Ishikawa (cell line): Measurements from ENCODE around the gene CELA3B.

Source experiments
- CEBPB ChIP-seq: IDR thresholded peaks from 2 replicates; pipeline ENCODE4 v1.6.1; 2012
- CREB1 ChIP-seq: IDR thresholded peaks from 2 replicates; pipeline ENCODE4 v1.6.1; 2012; ENCODE audit warnings: low read depth
- EGR1 ChIP-seq: IDR thresholded peaks from 2 replicates; pipeline ENCODE4 v1.6.1; 2012
- EP300 ChIP-seq: IDR thresholded peaks from 2 replicates; pipeline ENCODE4 v1.6.1; 2012; ENCODE audit warnings: borderline replicate concordance
- FOXM1 ChIP-seq: IDR thresholded peaks from 2 replicates; pipeline ENCODE4 v1.6.1; 2012; ENCODE audit warnings: low read depth, borderline replicate concordance
- MAX ChIP-seq: IDR thresholded peaks from 2 replicates; pipeline ENCODE4 v1.6.1; 2012
- NFIC ChIP-seq: IDR thresholded peaks from 2 replicates; pipeline ENCODE4 v1.6.1; 2012
- RAD21 ChIP-seq: IDR thresholded peaks from 2 replicates; pipeline ENCODE4 v1.6.1; 2012; ENCODE audit warnings: low read depth
- REST ChIP-seq: IDR thresholded peaks from 2 replicates; pipeline ENCODE4 v1.6.1; 2012; ENCODE audit warnings: low read depth, mild to moderate bottlenecking
- TAF1 ChIP-seq: IDR thresholded peaks from 2 replicates; pipeline ENCODE4 v1.6.1; 2012; ENCODE audit warnings: low read depth, mild to moderate bottlenecking
- TCF12 ChIP-seq: IDR thresholded peaks from 2 replicates; pipeline ENCODE4 v1.6.1; 2012; ENCODE audit warnings: low read depth
- TEAD4 ChIP-seq: IDR thresholded peaks from 2 replicates; pipeline ENCODE4 v1.6.1; 2012
- USF1 ChIP-seq: IDR thresholded peaks from 2 replicates; pipeline ENCODE4 v1.6.1; 2012
- YY1 ChIP-seq: IDR thresholded peaks from 2 replicates; pipeline ENCODE4 v1.6.1; 2012; ENCODE audit warnings: low read depth
- ZBTB7A ChIP-seq: IDR thresholded peaks from 2 replicates; pipeline ENCODE4 v1.6.1; 2012; ENCODE audit warnings: low read depth

Gene CELA3B

GRCh38 chr1:22021061-22021460, 44.2 kb downstream of the CELA3B start:
- TF ChIP-seq EGR1, result no peak
- no peak for TF ChIP-seq TCF12
- TF ChIP-seq YY1, result no peak
- TF ChIP-seq USF1, result no peak
- TF ChIP-seq RAD21, result no peak
- TF ChIP-seq FOXM1, result no peak
- no peak for TF ChIP-seq MAX

- TF ChIP-seq NFIC, result no peak
- TF ChIP-seq USF1, result no peak
- no peak for TF ChIP-seq CEBPB
- no peak for TF ChIP-seq REST
- TF ChIP-seq ZBTB7A, result no peak
- TF ChIP-seq TAF1, result no peak
- no peak for TF ChIP-seq YY1
- TF ChIP-seq CREB1, result no peak; the same call in 1 of the 2 replicates
- no peak for TF ChIP-seq TCF12
- TF ChIP-seq MAX, result no peak
- TF ChIP-seq EP300, result no peak
- TF ChIP-seq EGR1, result no peak; the same call in 1 of the 2 replicates
- no peak for TF ChIP-seq TEAD4
- no peak for TF ChIP-seq FOXM1
Measured at GRCh38 chr1:22024485-22025367, 47.9 kb downstream of the CELA3B start.

GRCh38 chr1:22025368-22026155, 48.7 kb downstream of the CELA3B start:
- TF ChIP-seq USF1, result peak; percentile 38; the same call in 1 of the 2 replicates
- no peak for TF ChIP-seq REST
- TF ChIP-seq TCF12, result peak; percentile 31
- 0 out of 2 replicates have a peak, but pooled peaks have one; percentile 7 for TF ChIP-seq EGR1
- peak; percentile 94 for TF ChIP-seq TAF1
- TF ChIP-seq CEBPB, result 0 out of 2 replicates have a peak, but pooled peaks have one; percentile 2
- peak; percentile 47; the same call in 1 of the 2 replicates for TF ChIP-seq ZBTB7A
- TF ChIP-seq CREB1, result peak; percentile 45; the same call in 1 of the 2 replicates
- no peak for TF ChIP-seq FOXM1
- no peak for TF ChIP-seq RAD21
- TF ChIP-seq MAX, result peak; percentile 53
- peak; percentile 32 for TF ChIP-seq TEAD4

- TF ChIP-seq USF1, result no peak
- no peak for TF ChIP-seq MAX
- TF ChIP-seq TCF12, result no peak
- no peak for TF ChIP-seq REST
- no peak for TF ChIP-seq RAD21
- TF ChIP-seq CREB1, result no peak
- TF ChIP-seq ZBTB7A, result no peak
- TF ChIP-seq CEBPB, result no peak
- no peak for TF ChIP-seq TEAD4
- no peak for TF ChIP-seq EGR1
- TF ChIP-seq TAF1, result no peak
- TF ChIP-seq NFIC, result no peak
- no peak for TF ChIP-seq EP300
- TF ChIP-seq FOXM1, result no peak
- no peak for TF ChIP-seq YY1
Measured at GRCh38 chr1:22026924-22027289, 50.1 kb downstream of the CELA3B start.
